Measurements from ENCODE around the gene CACNA2D3.
"Not testable (repeated sequence)": the region's sequence is repeated elsewhere in the genome, so short reads cannot be mapped to it uniquely, and the experiment has no call there.

CACNA2D3 gene

DNA sequence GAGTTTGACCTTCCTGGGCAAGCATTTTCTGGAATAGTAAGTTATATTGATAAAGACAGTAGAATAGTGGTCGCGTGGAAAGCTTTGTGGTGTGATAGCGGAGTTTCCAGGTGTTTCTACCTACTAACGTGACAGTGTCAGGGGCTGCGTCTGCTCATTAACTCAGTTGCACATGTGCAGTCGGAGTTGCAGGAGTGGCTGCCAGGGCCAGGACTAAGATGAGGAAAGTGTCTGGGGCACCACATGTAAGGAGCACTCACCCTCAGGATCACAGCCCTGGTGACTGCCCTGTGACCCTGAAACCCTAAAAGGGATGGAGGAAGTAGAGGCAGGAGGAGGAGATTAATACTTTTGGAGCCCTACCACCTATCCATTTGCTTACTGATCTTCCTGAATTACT lies 510.5 kb downstream of the CACNA2D3 start:
- Histone ChIP-seq H3K4me1 (ENCODE audit: control insufficient read depth in 2 of 2, insufficient read depth in 2 of 2, low read length in 2 of 2) (no peaks in the 10 kb centered on the region), H3K9me3 (ENCODE audit: control insufficient read depth in 2 of 2, low read length in 2 of 2) (no peaks in the 10 kb centered on the region), H3K27me3 (ENCODE audit: control insufficient read depth in 2 of 2, insufficient read depth in 2 of 2, low read length in 2 of 2) (no peaks in the 10 kb centered on the region), H3K36me3 (ENCODE audit: control insufficient read depth in 2 of 2, insufficient read depth in 2 of 2, low read length in 2 of 2) (no peaks in the 10 kb centered on the region), H3K9ac (ENCODE audit: low read depth in 1 of 2, low read length in 2 of 2) (no peak overlapping the region), H3K27ac (ENCODE audit: low read depth in 2 of 2, low read length in 2 of 2) (no peak overlapping the region), H3K4me3 (ENCODE audit: low read length in 2 of 2) (no peak overlapping the region)

GRCh38 chr3:54633444-54634121 lies 511.2 kb downstream of the CACNA2D3 start:
- H3K9me3 ChIP-seq (ENCODE audit: control insufficient read depth in 2 of 2, low read length in 2 of 2), result no peaks in the 10 kb centered on the region
- no peaks in the 10 kb centered on the region for H3K27me3 ChIP-seq (ENCODE audit: control insufficient read depth in 2 of 2, insufficient read depth in 2 of 2, low read length in 2 of 2)
- no peaks in the 10 kb centered on the region for H3K36me3 ChIP-seq (ENCODE audit: control insufficient read depth in 2 of 2, insufficient read depth in 2 of 2, low read length in 2 of 2)

GRCh38 chr3:54634122-54634469 lies 511.7 kb downstream of the CACNA2D3 start:
- no peak overlapping the region for H3K27ac ChIP-seq (ENCODE audit: low read depth in 2 of 2, low read length in 2 of 2)
- no peaks in the 10 kb centered on the region for H3K36me3 ChIP-seq (ENCODE audit: control insufficient read depth in 2 of 2, insufficient read depth in 2 of 2, low read length in 2 of 2)
- no peaks in the 10 kb centered on the region for H3K27me3 ChIP-seq (ENCODE audit: control insufficient read depth in 2 of 2, insufficient read depth in 2 of 2, low read length in 2 of 2)
- H3K9ac ChIP-seq (ENCODE audit: low read depth in 1 of 2, low read length in 2 of 2), result no peak overlapping the region
- no peak overlapping the region for H3K4me3 ChIP-seq (ENCODE audit: low read length in 2 of 2)
- H3K4me1 ChIP-seq (ENCODE audit: control insufficient read depth in 2 of 2, insufficient read depth in 2 of 2, low read length in 2 of 2), result no peaks in the 10 kb centered on the region
- no peaks in the 10 kb centered on the region for H3K9me3 ChIP-seq (ENCODE audit: control insufficient read depth in 2 of 2, low read length in 2 of 2)

More at GRCh38 chr3:54633444-54634121, 511.2 kb downstream of the CACNA2D3 start:
- Histone ChIP-seq H3K27ac (ENCODE audit: low read depth in 2 of 2, low read length in 2 of 2) (no peak overlapping the region), H3K4me3 (ENCODE audit: low read length in 2 of 2) (no peak overlapping the region), H3K9ac (ENCODE audit: low read depth in 1 of 2, low read length in 2 of 2) (no peak overlapping the region), H3K4me1 (ENCODE audit: control insufficient read depth in 2 of 2, insufficient read depth in 2 of 2, low read length in 2 of 2) (no peaks in the 10 kb centered on the region)

DNA sequence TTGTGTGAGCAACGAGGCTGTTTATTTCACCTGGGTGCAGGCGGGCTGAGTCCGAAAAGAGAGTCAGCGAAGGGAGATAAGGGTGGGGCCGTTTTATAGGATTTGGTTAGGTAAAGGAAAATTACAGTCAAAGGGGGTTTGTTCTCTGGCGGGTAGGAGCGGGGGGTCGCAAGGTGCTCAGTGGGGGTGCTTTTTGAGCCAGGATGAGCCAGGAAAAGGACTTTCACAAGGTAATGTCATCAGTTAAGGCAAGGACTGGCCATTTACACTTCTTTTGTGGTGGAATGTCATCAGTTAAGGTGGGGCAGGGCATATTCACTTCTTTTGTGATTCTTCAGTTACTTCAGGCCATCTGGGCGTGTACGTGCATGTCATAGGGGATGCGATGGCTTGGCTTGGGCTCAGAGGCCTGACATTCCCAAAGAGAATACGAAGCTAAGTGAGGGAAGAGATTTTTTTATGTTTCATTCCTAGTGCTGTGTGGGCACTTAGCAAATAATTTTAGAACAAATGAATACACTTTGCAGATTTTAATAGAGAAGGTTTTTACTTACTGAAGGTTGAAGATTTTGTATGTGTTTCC lies 517.5 kb downstream of the CACNA2D3 start:
- not testable (repeated sequence) for H3K4me1 ChIP-seq (ENCODE audit: control insufficient read depth in 2 of 2, insufficient read depth in 2 of 2, low read length in 2 of 2); H3K9me3 ChIP-seq (ENCODE audit: control insufficient read depth in 2 of 2, low read length in 2 of 2); H3K27ac ChIP-seq (ENCODE audit: low read depth in 2 of 2, low read length in 2 of 2); H3K27me3 ChIP-seq (ENCODE audit: control insufficient read depth in 2 of 2, insufficient read depth in 2 of 2, low read length in 2 of 2); H3K36me3 ChIP-seq (ENCODE audit: control insufficient read depth in 2 of 2, insufficient read depth in 2 of 2, low read length in 2 of 2); H3K4me3 ChIP-seq (ENCODE audit: low read length in 2 of 2); H3K9ac ChIP-seq (ENCODE audit: low read depth in 1 of 2, low read length in 2 of 2)

GRCh38 chr3:54641226-54642014 lies 519.1 kb downstream of the CACNA2D3 start:
- Histone ChIP-seq H3K4me3 (ENCODE audit: low read length in 2 of 2) (no peak overlapping the region), H3K4me1 (ENCODE audit: control insufficient read depth in 2 of 2, insufficient read depth in 2 of 2, low read length in 2 of 2) (no peaks in the 10 kb centered on the region), H3K36me3 (ENCODE audit: control insufficient read depth in 2 of 2, insufficient read depth in 2 of 2, low read length in 2 of 2) (no peaks in the 10 kb centered on the region), H3K27me3 (ENCODE audit: control insufficient read depth in 2 of 2, insufficient read depth in 2 of 2, low read length in 2 of 2) (no peaks in the 10 kb centered on the region), H3K27ac (ENCODE audit: low read depth in 2 of 2, low read length in 2 of 2) (no peak overlapping the region), H3K9me3 (ENCODE audit: control insufficient read depth in 2 of 2, low read length in 2 of 2) (no peaks in the 10 kb centered on the region), H3K9ac (ENCODE audit: low read depth in 1 of 2, low read length in 2 of 2) (no peak overlapping the region)

- Histone ChIP-seq H3K9me3 (ENCODE audit: control insufficient read depth in 2 of 2, low read length in 2 of 2) (no peaks in the 10 kb centered on the region), H3K4me1 (ENCODE audit: control insufficient read depth in 2 of 2, insufficient read depth in 2 of 2, low read length in 2 of 2) (no peaks in the 10 kb centered on the region), H3K27me3 (ENCODE audit: control insufficient read depth in 2 of 2, insufficient read depth in 2 of 2, low read length in 2 of 2) (no peaks in the 10 kb centered on the region), H3K9ac (ENCODE audit: low read depth in 1 of 2, low read length in 2 of 2) (no peak overlapping the region), H3K36me3 (ENCODE audit: control insufficient read depth in 2 of 2, insufficient read depth in 2 of 2, low read length in 2 of 2) (no peaks in the 10 kb centered on the region), H3K4me3 (ENCODE audit: low read length in 2 of 2) (no peak overlapping the region), H3K27ac (ENCODE audit: low read depth in 2 of 2, low read length in 2 of 2) (no peak overlapping the region)
Observed at GRCh38 chr3:54642147-54642546, 519.8 kb downstream of the CACNA2D3 start.

GRCh38 chr3:54647721-54648120 lies 525.4 kb downstream of the CACNA2D3 start:
- Histone ChIP-seq H3K27me3 (ENCODE audit: control insufficient read depth in 2 of 2, insufficient read depth in 2 of 2, low read length in 2 of 2) (no peaks in the 10 kb centered on the region), H3K4me3 (ENCODE audit: low read length in 2 of 2) (no peak overlapping the region), H3K36me3 (ENCODE audit: control insufficient read depth in 2 of 2, insufficient read depth in 2 of 2, low read length in 2 of 2) (no peaks in the 10 kb centered on the region), H3K4me1 (ENCODE audit: control insufficient read depth in 2 of 2, insufficient read depth in 2 of 2, low read length in 2 of 2) (no peaks in the 10 kb centered on the region), H3K27ac (ENCODE audit: low read depth in 2 of 2, low read length in 2 of 2) (no peak overlapping the region), H3K9me3 (ENCODE audit: control insufficient read depth in 2 of 2, low read length in 2 of 2) (peaks cover 0 to 5% of the 10 kb centered on the region in 2 donors), H3K9ac (ENCODE audit: low read depth in 1 of 2, low read length in 2 of 2) (no peak overlapping the region)

DNA sequence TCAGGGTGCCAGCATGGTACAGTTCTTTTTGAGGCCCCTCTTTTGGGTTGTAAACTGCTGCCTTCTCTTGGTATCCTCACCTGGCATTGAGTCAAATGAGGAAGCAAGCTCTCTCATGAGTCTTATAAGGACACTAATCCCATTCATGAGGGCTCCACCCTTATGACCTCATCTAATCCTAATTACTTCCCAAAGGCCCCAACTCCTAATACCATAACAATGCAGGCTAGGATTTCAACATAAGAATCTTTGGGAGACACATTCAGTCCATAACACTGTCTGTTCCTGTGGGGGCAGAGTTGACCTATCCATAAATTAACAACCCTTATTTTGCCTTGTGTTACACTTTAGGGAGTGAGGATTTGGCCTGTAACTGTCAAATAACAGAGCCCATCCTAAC lies 527.2 kb downstream of the CACNA2D3 start:
- Histone ChIP-seq H3K4me1 (ENCODE audit: control insufficient read depth in 2 of 2, insufficient read depth in 2 of 2, low read length in 2 of 2) (no peaks in the 10 kb centered on the region), H3K9ac (ENCODE audit: low read depth in 1 of 2, low read length in 2 of 2) (no peak overlapping the region), H3K4me3 (ENCODE audit: low read length in 2 of 2) (no peak overlapping the region), H3K27me3 (ENCODE audit: control insufficient read depth in 2 of 2, insufficient read depth in 2 of 2, low read length in 2 of 2) (no peaks in the 10 kb centered on the region), H3K27ac (ENCODE audit: low read depth in 2 of 2, low read length in 2 of 2) (no peak overlapping the region), H3K36me3 (ENCODE audit: control insufficient read depth in 2 of 2, insufficient read depth in 2 of 2, low read length in 2 of 2) (no peaks in the 10 kb centered on the region), H3K9me3 (ENCODE audit: control insufficient read depth in 2 of 2, low read length in 2 of 2) (peaks cover 0 to 5% of the 10 kb centered on the region in 2 donors)

DNA sequence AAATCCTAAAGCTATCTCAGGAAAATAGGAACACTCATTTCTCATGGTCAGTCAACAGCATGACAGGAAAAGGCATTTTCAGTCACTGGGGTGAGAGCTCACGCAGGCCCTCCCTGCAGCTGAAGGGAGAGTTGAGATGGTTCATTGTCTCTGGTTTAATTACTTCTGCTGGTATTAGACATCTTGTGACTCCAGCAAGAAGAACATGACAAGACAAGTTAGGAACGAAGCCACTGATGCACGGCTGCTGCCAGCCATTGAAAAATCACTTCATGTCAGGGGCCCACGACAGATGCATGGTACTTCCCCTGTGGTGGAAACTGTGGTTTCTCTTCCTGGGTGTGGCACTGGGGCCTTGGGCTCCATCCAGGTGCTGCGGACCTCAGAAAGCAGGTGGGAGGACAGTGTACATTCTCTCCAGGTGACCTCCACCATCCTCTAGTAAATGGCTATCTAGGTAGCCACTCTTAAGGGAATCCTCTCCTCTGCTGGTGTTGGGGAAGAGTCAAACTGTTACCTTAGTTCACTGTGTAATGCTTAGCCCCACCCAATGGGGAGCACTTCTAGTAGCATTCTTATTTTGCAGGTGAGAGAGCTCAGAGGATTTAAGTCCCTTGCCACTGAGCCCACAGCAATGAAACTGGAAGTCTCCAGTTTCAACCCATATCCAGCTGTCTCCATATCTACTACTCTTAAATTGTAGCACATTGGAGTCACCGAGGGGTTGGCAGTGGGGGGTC lies 531.3 kb downstream of the CACNA2D3 start:
- Histone ChIP-seq H3K27me3 (ENCODE audit: control insufficient read depth in 2 of 2, insufficient read depth in 2 of 2, low read length in 2 of 2) (no peaks in the 10 kb centered on the region), H3K9me3 (ENCODE audit: control insufficient read depth in 2 of 2, low read length in 2 of 2) (peaks cover 0 to 5% of the 10 kb centered on the region in 2 donors), H3K9ac (ENCODE audit: low read depth in 1 of 2, low read length in 2 of 2) (no peak overlapping the region), H3K36me3 (ENCODE audit: control insufficient read depth in 2 of 2, insufficient read depth in 2 of 2, low read length in 2 of 2) (no peaks in the 10 kb centered on the region), H3K27ac (ENCODE audit: low read depth in 2 of 2, low read length in 2 of 2) (no peak overlapping the region), H3K4me3 (ENCODE audit: low read length in 2 of 2) (no peak overlapping the region), H3K4me1 (ENCODE audit: control insufficient read depth in 2 of 2, insufficient read depth in 2 of 2, low read length in 2 of 2) (no peaks in the 10 kb centered on the region)

DNA sequence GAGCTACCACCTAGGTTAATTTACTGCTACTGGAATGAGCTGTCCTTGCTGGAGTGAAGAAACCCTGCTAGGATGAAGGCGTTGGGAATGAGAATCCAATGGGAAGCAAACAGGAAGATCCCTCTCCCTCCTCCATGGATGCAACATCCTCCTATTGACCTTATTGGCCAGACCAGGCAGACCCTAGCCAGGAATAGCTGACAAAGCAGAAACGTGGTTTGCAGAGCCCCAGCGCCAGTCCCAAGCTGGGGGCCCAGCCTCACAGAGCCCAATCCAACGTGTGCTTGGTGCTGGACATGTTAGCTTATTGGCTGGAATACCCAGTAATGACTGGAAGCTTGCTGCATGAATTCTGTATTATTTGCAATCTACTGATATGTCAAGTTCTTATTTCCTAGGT lies 532.4 kb downstream of the CACNA2D3 start:
- H3K9ac ChIP-seq (ENCODE audit: low read depth in 1 of 2, low read length in 2 of 2), result no peak overlapping the region

More for the DNA sequence above, 532.4 kb downstream of the CACNA2D3 start:
- peaks cover 0 to under 1% of the 10 kb centered on the region in 2 donors for H3K9me3 ChIP-seq (ENCODE audit: control insufficient read depth in 2 of 2, low read length in 2 of 2)
- no peaks in the 10 kb centered on the region for H3K36me3 ChIP-seq (ENCODE audit: control insufficient read depth in 2 of 2, insufficient read depth in 2 of 2, low read length in 2 of 2)
- H3K4me1 ChIP-seq (ENCODE audit: control insufficient read depth in 2 of 2, insufficient read depth in 2 of 2, low read length in 2 of 2), result no peaks in the 10 kb centered on the region
- H3K27ac ChIP-seq (ENCODE audit: low read depth in 2 of 2, low read length in 2 of 2), result no peak overlapping the region
- no peaks in the 10 kb centered on the region for H3K27me3 ChIP-seq (ENCODE audit: control insufficient read depth in 2 of 2, insufficient read depth in 2 of 2, low read length in 2 of 2)
- no peak overlapping the region for H3K4me3 ChIP-seq (ENCODE audit: low read length in 2 of 2)

Data from mucosa of rectum (tissue), 2 donors.